A673 (cell line): ENCODE measurements around the gene IQGAP1.

Source experiments
- CTCF ChIP-seq: fragments of 300-800, 200-600 bp; sonication (generic); conservative IDR thresholded peaks from 2 replicates; pipeline ENCODE4 v1.5.1; 2017; ENCODE audit warnings: low read depth, mild to moderate bottlenecking, antibody characterized with exemption, low read length, moderate library complexity, mixed read lengths
- EZH2 ChIP-seq: fragments of 200-600 bp; sonication (generic); IDR thresholded peaks from 2 replicates; pipeline ENCODE4 v1.6.1; 2017; ENCODE audit warnings: borderline replicate concordance, low read depth, mild to moderate bottlenecking, mixed read lengths, antibody characterized with exemption, low read length; ENCODE audit not compliant: poor library complexity, severe bottlenecking

- TF ChIP-seq CTCF (no peak), EZH2 (no peak)
These were observed 34.9 kb downstream of the IQGAP1 start for GRCh38 chr15:90422936-90423335.
